ENCODE results near the gene ZNF598.

The ZNF598 gene

GRCh38 chr16:1997494-1998359 is 11.9 kb downstream of the ZNF598 start:
- no peak overlapping the region for H3K4me2 ChIP-seq (ENCODE audit: insufficient read depth, low read length, poor library complexity, severe bottlenecking)
- H3K9me3 ChIP-seq (replicated peaks in 1 of 2; ENCODE audit: control insufficient read depth in 2 of 2, insufficient read depth in 1 of 2, low read depth in 1 of 2, low read length in 2 of 2) = no peaks in the 10 kb centered on the region
- H2BK15ac ChIP-seq (ENCODE audit: low read length) = no peak overlapping the region
- no peak overlapping the region for H4K91ac ChIP-seq (ENCODE audit: low read depth, low read length, poor library complexity)
- no peak overlapping the region for H3K27ac ChIP-seq (replicated peaks; ENCODE audit: low read length)
- no peak overlapping the region for H2BK12ac ChIP-seq (ENCODE audit: low read length)
- H3K18ac ChIP-seq (ENCODE audit: low read length) = peak overlapping the region; percentile 17
- H3K9ac ChIP-seq (ENCODE audit: low read depth, low read length, poor library complexity) = no peak overlapping the region
- WGBS, 2 donors (ENCODE audit: extremely low coverage in 2 of 2, insufficient read length in 2 of 2, insufficient replicate concordance in 1 of 2) = no CpG with 5 or more reads among the region's 26 CpGs
- no peak overlapping the region for H3K4ac ChIP-seq (ENCODE audit: low read length)
- H3K14ac ChIP-seq (ENCODE audit: low read length) = no peak overlapping the region
- no peak overlapping the region for H3K23ac ChIP-seq (ENCODE audit: low read depth, low read length, poor library complexity)
- no peak overlapping the region for H2AFZ ChIP-seq (ENCODE audit: low read length)
- H2BK120ac ChIP-seq (ENCODE audit: low read depth, low read length) = no peak overlapping the region
- no peak overlapping the region for H3K4me3 ChIP-seq (ENCODE audit: low read length in 2 of 2)
- no peaks in the 10 kb centered on the region for H3K4me1 ChIP-seq (ENCODE audit: control insufficient read depth in 2 of 2, insufficient read depth in 1 of 2, low read depth in 1 of 2, low read length in 2 of 2)
- peaks cover 0 to 5% (median 0%) of the 10 kb centered on the region in 3 experiments for H3K27me3 ChIP-seq (ENCODE audit: control insufficient read depth in 3 of 3, insufficient read depth in 3 of 3, low read depth in 1 of 3, low read length in 3 of 3)
- no peak overlapping the region for H4K8ac ChIP-seq (ENCODE audit: low read depth, low read length)
- H3K79me1 ChIP-seq (ENCODE audit: low read depth, low read length) = peaks cover 15% of the 10 kb centered on the region
- DNase-seq (ENCODE audit: low spot score) = no peak
- no peak overlapping the region for H2AK5ac ChIP-seq (ENCODE audit: low read depth, low read length)
- H3K36me3 ChIP-seq (replicated peaks in 1 of 2; ENCODE audit: control insufficient read depth in 2 of 2, insufficient read depth in 2 of 2, low read length in 2 of 2) = peaks cover 40 to 63% of the 10 kb centered on the region in 2 donors
- no peak overlapping the region for H2BK5ac ChIP-seq (ENCODE audit: low read length)

GRCh38 chr16:1993731-1994131 is 15.9 kb downstream of the ZNF598 start:
- H4K8ac ChIP-seq (ENCODE audit: low read depth, low read length) = no peak overlapping the region
- peaks cover 0 to 4% of the 10 kb centered on the region in 2 donors for H3K9me3 ChIP-seq (replicated peaks in 1 of 2; ENCODE audit: control insufficient read depth in 2 of 2, insufficient read depth in 1 of 2, low read depth in 1 of 2, low read length in 2 of 2)
- no peak overlapping the region for H3K23ac ChIP-seq (ENCODE audit: low read depth, low read length, poor library complexity)
- no peak overlapping the region for H2BK5ac ChIP-seq (ENCODE audit: low read length)
- no peak overlapping the region for H3K14ac ChIP-seq (ENCODE audit: low read length)
- no peak overlapping the region for H2BK12ac ChIP-seq (ENCODE audit: low read length)
- no peak for DNase-seq (ENCODE audit: low spot score)
- no peak overlapping the region for H2BK15ac ChIP-seq (ENCODE audit: low read length)
- H3K4me1 ChIP-seq (ENCODE audit: control insufficient read depth in 2 of 2, insufficient read depth in 1 of 2, low read depth in 1 of 2, low read length in 2 of 2) = peaks cover 12 to 18% of the 10 kb centered on the region in 2 donors
- H3K9ac ChIP-seq (ENCODE audit: low read depth, low read length, poor library complexity) = no peak overlapping the region
- H3K4ac ChIP-seq (ENCODE audit: low read length) = no peak overlapping the region
- H3K36me3 ChIP-seq (replicated peaks in 1 of 2; ENCODE audit: control insufficient read depth in 2 of 2, insufficient read depth in 2 of 2, low read length in 2 of 2) = peaks cover 12 to 25% of the 10 kb centered on the region in 2 donors
- no peak overlapping the region for H2AFZ ChIP-seq (ENCODE audit: low read length)
- no peak overlapping the region for H2AK5ac ChIP-seq (ENCODE audit: low read depth, low read length)
- H4K91ac ChIP-seq (ENCODE audit: low read depth, low read length, poor library complexity) = no peak overlapping the region
- no peak overlapping the region for H2BK120ac ChIP-seq (ENCODE audit: low read depth, low read length)
- peaks cover 16 to 36% (median 31%) of the 10 kb centered on the region in 3 experiments for H3K27me3 ChIP-seq (ENCODE audit: control insufficient read depth in 3 of 3, insufficient read depth in 3 of 3, low read depth in 1 of 3, low read length in 3 of 3)
- H3K27ac ChIP-seq (replicated peaks; ENCODE audit: low read length) = no peak overlapping the region
- no peak overlapping the region for H3K18ac ChIP-seq (ENCODE audit: low read length)
- peaks cover 7% of the 10 kb centered on the region for H3K79me1 ChIP-seq (ENCODE audit: low read depth, low read length)
- no peak overlapping the region for H3K4me3 ChIP-seq (ENCODE audit: low read length in 2 of 2)
- H3K4me2 ChIP-seq (ENCODE audit: insufficient read depth, low read length, poor library complexity, severe bottlenecking) = no peak overlapping the region
- no CpG with 5 or more reads among the region's 2 CpGs for WGBS, 2 donors (ENCODE audit: extremely low coverage in 2 of 2, insufficient read length in 2 of 2, insufficient replicate concordance in 1 of 2)

GRCh38 chr16:1992704-1993317 is 16.8 kb downstream of the ZNF598 start:
- H2BK120ac ChIP-seq (ENCODE audit: low read depth, low read length) = peak overlapping the region; percentile 75
- peak overlapping the region; percentile 99 for H3K23ac ChIP-seq (ENCODE audit: low read depth, low read length, poor library complexity)
- peaks cover 5% of the 10 kb centered on the region for H3K79me1 ChIP-seq (ENCODE audit: low read depth, low read length)
- H3K4me2 ChIP-seq (ENCODE audit: insufficient read depth, low read length, poor library complexity, severe bottlenecking) = peak overlapping the region; percentile 73
- H2BK12ac ChIP-seq (ENCODE audit: low read length) = peak overlapping the region; percentile 98
- peaks cover 6 to 18% of the 10 kb centered on the region in 2 donors for H3K36me3 ChIP-seq (replicated peaks in 1 of 2; ENCODE audit: control insufficient read depth in 2 of 2, insufficient read depth in 2 of 2, low read length in 2 of 2)
- no peak for DNase-seq (ENCODE audit: low spot score)
- peak overlapping the region; percentile 81 for H2AFZ ChIP-seq (ENCODE audit: low read length)
- H3K27me3 ChIP-seq (ENCODE audit: control insufficient read depth in 3 of 3, insufficient read depth in 3 of 3, low read depth in 1 of 3, low read length in 3 of 3) = peaks cover 18 to 37% (median 34%) of the 10 kb centered on the region in 3 experiments
- H3K27ac ChIP-seq (replicated peaks; ENCODE audit: low read length) = no peak overlapping the region
- H2BK5ac ChIP-seq (ENCODE audit: low read length) = peak overlapping the region; percentile 39
- H3K14ac ChIP-seq (ENCODE audit: low read length) = peak overlapping the region; percentile 94
- peak overlapping the region; percentile 99 for H3K18ac ChIP-seq (ENCODE audit: low read length)
- H3K4ac ChIP-seq (ENCODE audit: low read length) = peak overlapping the region; percentile 93
- H4K8ac ChIP-seq (ENCODE audit: low read depth, low read length) = peak overlapping the region; percentile 65
- no CpG with 5 or more reads among the region's 50 CpGs for WGBS, 2 donors (ENCODE audit: extremely low coverage in 2 of 2, insufficient read length in 2 of 2, insufficient replicate concordance in 1 of 2)
- peak overlapping the region; percentile 98 for H2AK5ac ChIP-seq (ENCODE audit: low read depth, low read length)
- peak overlapping the region; percentile 85 for H4K91ac ChIP-seq (ENCODE audit: low read depth, low read length, poor library complexity)
- peak overlapping the region; percentile 26 to 76 for H3K4me3 ChIP-seq (ENCODE audit: low read length in 2 of 2)
- peaks cover 0 to 4% of the 10 kb centered on the region in 2 donors for H3K9me3 ChIP-seq (replicated peaks in 1 of 2; ENCODE audit: control insufficient read depth in 2 of 2, insufficient read depth in 1 of 2, low read depth in 1 of 2, low read length in 2 of 2)
- peak overlapping the region; percentile 88 for H3K9ac ChIP-seq (ENCODE audit: low read depth, low read length, poor library complexity)
- peaks cover 12 to 18% of the 10 kb centered on the region in 2 donors for H3K4me1 ChIP-seq (ENCODE audit: control insufficient read depth in 2 of 2, insufficient read depth in 1 of 2, low read depth in 1 of 2, low read length in 2 of 2)
- H2BK15ac ChIP-seq (ENCODE audit: low read length) = peak overlapping the region; percentile 98
